HepG2 (cell line): ENCODE results near the gene CREB3. TPM values are rescaled to one million over a fixed set of nuclear protein-coding genes. Genes with fewer than 3 reads are reported as not detected.

Experiments used
- ATAC-seq: fragments of 200-7000 bp; cut with Tn5 transposase; 3 replicates; pipeline ENCODE4 v1.9.1; 2020; ENCODE audit warnings: mild to moderate bottlenecking, moderate library complexity
- BruUV-seq: library from RNA; stranded (reverse); fragments of 400-500 nt; replicated peaks from 2 replicates; lab custom pipeline; 2021; lab: Mats Ljungman, UMichigan
- CTCF ChIA-PET: fragments of 300-600 bp; formaldehyde crosslinking; extraction: SDS; loops from one replicate; lab custom pipeline; 2021; ENCODE audit warnings: low total read pairs, inconsistent platforms, low intra/inter-chr PET ratio; lab: Yijun Ruan, JAX
- POLR2A ChIA-PET: fragments of 350-600 bp; sonication (Branson Sonifier 250); formaldehyde crosslinking; loops from one replicate; lab custom pipeline; 2020; ENCODE audit warnings: antibody characterized with exemption, inconsistent platforms; lab: Yijun Ruan, JAX
- DNase-seq: peaks from one replicate; pipeline ENCODE4 v3.0.0-alpha.2; 2015; ENCODE audit warnings: low spot score
- FAIRE-seq: peaks from 3 replicates; lab custom pipeline; 2011; peaks lifted over from hg19 to GRCh38; lab: Jason Lieb, UNC
- H2AFZ ChIP-seq: one replicate; pipeline ENCODE4 v1.6.1; 2011; ENCODE audit warnings: low read length, inconsistent platforms
- H3K27ac ChIP-seq: fragments of 300-600 bp; 3 replicates; pipeline ENCODE4 v1.8.0; 2011; ENCODE audit warnings: mixed run types, mild to moderate bottlenecking, mixed read lengths, low read length, inconsistent platforms; ENCODE audit not compliant: insufficient read depth; ENCODE audit errors: extremely low read length
- H3K27me3 ChIP-seq, 2 experiments: fragments of 200-600 bp in 1 of 2; 2 replicates in 1 of 2; 3 replicates in 1 of 2; pipeline versions ENCODE4 v1.6.0 to v1.8.0; 2011; ENCODE audit warnings: low read length in 2 of 2, mild to moderate bottlenecking in 2 of 2, moderate library complexity in 2 of 2, inconsistent platforms in 1 of 2; ENCODE audit not compliant: insufficient read depth in 2 of 2, control insufficient read depth in 1 of 2
- H3K36me3 ChIP-seq, 2 experiments: fragments of 200-600 bp in 1 of 2; replicated peaks in 1 of 2; 2 replicates in 1 of 2; 3 replicates in 1 of 2; pipeline versions ENCODE4 v1.5.1 to v1.8.0; 2011; ENCODE audit warnings: low read length in 2 of 2, inconsistent platforms in 1 of 2; ENCODE audit not compliant: insufficient read depth in 2 of 2, control insufficient read depth in 1 of 2
- H3K4me1 ChIP-seq: 2 replicates; pipeline ENCODE4 v1.5.1; 2012; ENCODE audit warnings: low read length, inconsistent platforms; ENCODE audit not compliant: insufficient read depth
- H3K4me2 ChIP-seq: 2 replicates; pipeline ENCODE4 v1.6.0; 2011; ENCODE audit warnings: low read depth, low read length, inconsistent platforms
- H3K4me3 ChIP-seq, 3 experiments: fragments of 200-600 bp in 1 of 3; sonication (generic), shearing (Covaris generic) in 1 of 3; replicated peaks in 1 of 3; 2 replicates each; pipeline ENCODE4 v1.5.1; 2011 to 2016; ENCODE audit warnings: low read length in 3 of 3, inconsistent platforms in 2 of 3, low read depth in 2 of 3, mild to moderate bottlenecking in 2 of 3, control low read depth in 1 of 3, mixed read lengths in 1 of 3; ENCODE audit not compliant: insufficient read depth in 1 of 3
- H3K79me2 ChIP-seq: one replicate; pipeline ENCODE4 v1.6.1; 2011; ENCODE audit warnings: low read length, inconsistent platforms; ENCODE audit not compliant: insufficient read depth
- H3K9ac ChIP-seq: 2 replicates; pipeline ENCODE4 v1.6.0; 2011; ENCODE audit warnings: mild to moderate bottlenecking, low read depth, low read length, inconsistent platforms; ENCODE audit not compliant: insufficient read depth
- H3K9me3 ChIP-seq: 2 replicates; pipeline ENCODE4 v1.5.1; 2012; ENCODE audit warnings: mild to moderate bottlenecking, low read length
- H4K20me1 ChIP-seq: 2 replicates; pipeline ENCODE4 v1.6.0; 2011; ENCODE audit warnings: inconsistent platforms, mild to moderate bottlenecking, low read length, moderate library complexity; ENCODE audit not compliant: insufficient read depth
- CBFB ChIP-seq: sonication (generic); formaldehyde crosslinking; IDR thresholded peaks from 2 replicates; pipeline ENCODE4 v1.4.0; 2020; ENCODE audit warnings: missing genetic modification reagents
- DNMT3B ChIP-seq: conservative IDR thresholded peaks from 2 replicates; pipeline ENCODE4 v1.6.1; 2016; ENCODE audit warnings: missing biosample characterization, control low read depth
- KLF12 ChIP-seq: sonication (generic); formaldehyde crosslinking; IDR thresholded peaks from 2 replicates; pipeline ENCODE4 v1.4.0; 2020; ENCODE audit warnings: missing genetic modification reagents, borderline replicate concordance
- NFIB ChIP-seq: sonication (generic); formaldehyde crosslinking; IDR thresholded peaks from 2 replicates; pipeline ENCODE4 v1.9.0; 2021; ENCODE audit warnings: missing genetic modification reagents, mild to moderate bottlenecking, borderline replicate concordance
- PAX8 ChIP-seq: sonication (generic); formaldehyde crosslinking; IDR thresholded peaks from 2 replicates; pipeline ENCODE4 v1.8.0; 2022; ENCODE audit warnings: mild to moderate bottlenecking, missing genetic modification reagents, borderline replicate concordance
- ZZZ3 ChIP-seq: sonication (generic); formaldehyde crosslinking; IDR thresholded peaks from 2 replicates; pipeline ENCODE4 v1.4.0; 2020; ENCODE audit warnings: missing genetic modification reagents, mild to moderate bottlenecking, borderline replicate concordance
- WGBS: methylation state at CpG from one replicate; pipeline ENCODE4 v1.1.6; 2017; ENCODE audit warnings: low lambda C conversion rate; 5-methylcytosine and 5-hydroxymethylcytosine counted together
- in situ Hi-C: cut with HindIII; loops from 2 replicates; pipeline ENCODE4 v1.10.0; 2017; ENCODE audit warnings: low pct_unique_long_range_greater_than_20kb; ENCODE audit not compliant: extremely low pct_ligation_motif_present
- intact Hi-C: fragments of 100-400 bp; cut with micrococcal nuclease; formaldehyde crosslinking; loops from one replicate; pipeline ENCODE4 v1.10.0; 2022; ENCODE audit not compliant: unreplicated experiment
- polyA plus RNA-seq, 8 experiments: library from polyadenylated mRNA; depleted of rRNA in 3 of 8; stranded (reverse) in 7 of 8; unstranded in 1 of 8; fragments of >200 nt; fragmentation: Illumina TruSeq in 4 of 8; extraction: Trizol in 4 of 8; gene quantifications; 2 replicates each; pipeline versions ENCODE4 v1.2.1 to v1.2.3, GENCODE V29; 2011 to 2016; ENCODE audit warnings: low read depth in 4 of 8, missing spikeins in 1 of 8, mixed read lengths in 1 of 8; ENCODE audit not compliant: insufficient read depth in 1 of 8
- total RNA-seq, 5 experiments: library from RNA; depleted of rRNA; stranded (reverse); fragments of >200 nt; fragmentation: Illumina TruSeq; extraction: Trizol; gene quantifications; 2 replicates each; pipeline ENCODE4 v1.2.3, GENCODE V29; 2016; ENCODE audit warnings: low read depth in 1 of 5
- TF ChIP-seq, protein P1 (sequence below): sonication (generic); formaldehyde crosslinking; IDR thresholded peaks from 2 replicates; pipeline ENCODE4 v1.4.0; 2020; ENCODE audit warnings: missing genetic modification reagents
- TF ChIP-seq, protein P2 (sequence below), 2 experiments: sonication (generic) in 1 of 2; formaldehyde crosslinking in 1 of 2; IDR thresholded peaks; 2 replicates each; pipeline versions ENCODE4 v1.5.1 to v1.6.1; 2011 to 2020; ENCODE audit warnings: borderline replicate concordance in 1 of 2, low read depth in 1 of 2, low read length in 1 of 2, mild to moderate bottlenecking in 1 of 2, missing genetic modification reagents in 1 of 2, moderate library complexity in 1 of 2
- TF ChIP-seq, protein P3 (sequence below): sonication (generic); formaldehyde crosslinking; IDR thresholded peaks from 2 replicates; pipeline ENCODE4 v1.5.0; 2020; ENCODE audit warnings: missing genetic modification reagents, mild to moderate bottlenecking, borderline replicate concordance

CREB3 gene
- total and polyA plus RNA-seq, 2 of the 13 experiments (the other 11 are each of a cell fraction or from before 2014, with no cell fraction given) = 11.1 to 34.2 TPM

DNA sequence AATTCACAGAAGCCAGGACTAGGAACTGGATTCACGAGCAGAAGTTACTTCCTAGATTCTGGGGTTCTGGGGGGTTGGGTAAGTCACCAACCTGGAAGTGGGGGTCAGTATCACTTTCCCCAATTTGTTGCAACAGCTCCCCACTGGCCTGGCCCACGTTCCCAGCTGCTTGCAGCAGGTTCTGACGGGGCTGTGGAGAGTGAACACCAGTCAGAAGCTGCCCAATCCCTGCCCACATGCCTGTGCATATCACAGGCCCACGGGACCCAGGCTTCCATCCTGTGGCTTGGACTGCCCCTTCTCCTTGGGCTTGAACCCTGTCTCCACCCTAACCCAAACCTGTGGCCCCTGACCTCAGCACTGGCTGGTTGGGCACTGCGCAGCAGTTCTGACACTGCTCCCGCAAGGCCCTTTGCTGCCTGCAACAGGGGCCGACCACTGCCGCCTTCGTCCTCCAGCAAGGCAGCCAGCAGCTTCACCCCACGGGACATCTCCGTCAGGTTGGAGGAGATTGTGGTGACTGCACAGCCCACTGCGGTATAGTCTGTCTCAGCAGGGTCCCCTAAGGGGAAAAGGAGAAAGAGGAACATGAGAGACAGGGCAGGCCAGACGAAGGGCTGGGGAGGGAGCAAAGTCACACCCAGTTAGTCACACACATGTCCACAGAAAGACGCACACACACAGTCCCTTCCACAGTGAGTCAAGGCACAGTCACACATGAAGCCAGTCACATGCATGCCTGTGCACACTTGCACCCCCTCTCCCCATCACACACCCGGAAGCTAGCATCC lies 13.6 kb upstream of the CREB3 start:
- in situ Hi-C loops = no loop called here
- H3K4me1 ChIP-seq = no peaks in the 10 kb centered on the region
- TF ChIP-seq, protein P1, sequence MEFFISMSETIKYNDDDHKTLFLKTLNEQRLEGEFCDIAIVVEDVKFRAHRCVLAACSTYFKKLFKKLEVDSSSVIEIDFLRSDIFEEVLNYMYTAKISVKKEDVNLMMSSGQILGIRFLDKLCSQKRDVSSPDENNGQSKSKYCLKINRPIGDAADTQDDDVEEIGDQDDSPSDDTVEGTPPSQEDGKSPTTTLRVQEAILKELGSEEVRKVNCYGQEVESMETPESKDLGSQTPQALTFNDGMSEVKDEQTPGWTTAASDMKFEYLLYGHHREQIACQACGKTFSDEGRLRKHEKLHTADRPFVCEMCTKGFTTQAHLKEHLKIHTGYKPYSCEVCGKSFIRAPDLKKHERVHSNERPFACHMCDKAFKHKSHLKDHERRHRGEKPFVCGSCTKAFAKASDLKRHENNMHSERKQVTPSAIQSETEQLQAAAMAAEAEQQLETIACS (CRISPR knock-in tag) = no peak
- TF ChIP-seq CBFB (no peak), ZZZ3 (CRISPR knock-in tag) (no peak), PAX8 (no peak), NFIB (CRISPR knock-in tag) (no peak), KLF12 (no peak)
- H3K27me3 ChIP-seq = no peaks in the 10 kb centered on the region
- ATAC-seq (no peak), DNase-seq (no peak), FAIRE-seq (no peak)
- no peak overlapping the region for H3K4me3 ChIP-seq
- no peak overlapping the region for H3K4me2 ChIP-seq
- H4K20me1 ChIP-seq = no peaks in the 10 kb centered on the region
- H3K79me2 ChIP-seq = no peaks in the 10 kb centered on the region
- no peak overlapping the region for H3K9ac ChIP-seq
- WGBS = 95% methylated on average over 11 of the region's 15 CpGs
- ChIA-PET POLR2A (interaction anchor here (0.9 kb wide), 1 partner anchor 50 kb away, joined by 3 read pairs; no protein-coding TSS in a partner anchor), CTCF (no interaction called here)
- no peak overlapping the region for H3K27ac ChIP-seq
- H3K9me3 ChIP-seq = no peaks in the 10 kb centered on the region
- no TSS peak for BruUV-seq
- intact Hi-C loops = no loop called here
- no peak overlapping the region for H2AFZ ChIP-seq
- H3K36me3 ChIP-seq = peaks cover 68 to 95% of the 10 kb centered on the region in 2 experiments

DNA sequence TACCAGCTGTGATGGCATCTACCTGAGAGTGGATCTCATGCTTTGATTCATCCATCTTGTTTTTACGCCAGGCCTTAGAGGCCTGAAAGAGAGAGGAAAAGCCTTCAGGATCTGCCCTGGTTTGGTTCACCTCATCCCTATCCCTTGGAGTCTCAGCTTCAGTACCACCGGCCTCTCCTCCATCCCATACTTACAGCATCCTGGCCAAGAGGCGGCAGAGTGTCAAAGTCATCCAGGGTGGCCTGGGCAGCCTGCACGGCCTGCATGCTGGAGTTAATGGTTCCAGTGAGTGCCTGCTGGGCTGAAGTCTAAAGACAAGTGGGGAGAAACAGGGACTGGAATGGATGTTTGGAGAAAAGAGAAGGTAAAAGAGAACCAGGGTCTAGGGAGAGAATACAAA lies 12.9 kb upstream of the CREB3 start:
- intact Hi-C loops (no loop called here), in situ Hi-C loops (no loop called here)
- Histone ChIP-seq H3K27ac (no peak overlapping the region), H3K4me1 (no peaks in the 10 kb centered on the region), H4K20me1 (no peaks in the 10 kb centered on the region), H3K4me3 (no peak overlapping the region), H3K9ac (no peak overlapping the region), H3K4me2 (no peak overlapping the region), H3K79me2 (no peaks in the 10 kb centered on the region), H2AFZ (no peak overlapping the region), H3K9me3 (no peaks in the 10 kb centered on the region), H3K36me3 (peaks cover 66 to 95% of the 10 kb centered on the region in 2 experiments), H3K27me3 (no peaks in the 10 kb centered on the region)
- WGBS = 98% methylated on average over 4 of the region's 4 CpGs
- BruUV-seq = TSS peak; percentile 20
- DNase-seq (no peak), FAIRE-seq (no peak), ATAC-seq (no peak)
- CTCF ChIA-PET = no interaction called here
- POLR2A ChIA-PET = no interaction called here
- TF ChIP-seq, protein P2, sequence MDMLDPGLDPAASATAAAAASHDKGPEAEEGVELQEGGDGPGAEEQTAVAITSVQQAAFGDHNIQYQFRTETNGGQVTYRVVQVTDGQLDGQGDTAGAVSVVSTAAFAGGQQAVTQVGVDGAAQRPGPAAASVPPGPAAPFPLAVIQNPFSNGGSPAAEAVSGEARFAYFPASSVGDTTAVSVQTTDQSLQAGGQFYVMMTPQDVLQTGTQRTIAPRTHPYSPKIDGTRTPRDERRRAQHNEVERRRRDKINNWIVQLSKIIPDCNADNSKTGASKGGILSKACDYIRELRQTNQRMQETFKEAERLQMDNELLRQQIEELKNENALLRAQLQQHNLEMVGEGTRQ (IDR thresholded peaks at IDR 0.05; ENCODE audit: low read depth, low read length) = no peak
- TF ChIP-seq, protein P2 (CRISPR knock-in tag; IDR thresholded peaks at IDR 0.05; ENCODE audit: borderline replicate concordance) = no peak
- TF ChIP-seq, protein P3, sequence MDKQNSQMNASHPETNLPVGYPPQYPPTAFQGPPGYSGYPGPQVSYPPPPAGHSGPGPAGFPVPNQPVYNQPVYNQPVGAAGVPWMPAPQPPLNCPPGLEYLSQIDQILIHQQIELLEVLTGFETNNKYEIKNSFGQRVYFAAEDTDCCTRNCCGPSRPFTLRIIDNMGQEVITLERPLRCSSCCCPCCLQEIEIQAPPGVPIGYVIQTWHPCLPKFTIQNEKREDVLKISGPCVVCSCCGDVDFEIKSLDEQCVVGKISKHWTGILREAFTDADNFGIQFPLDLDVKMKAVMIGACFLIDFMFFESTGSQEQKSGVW (CRISPR knock-in tag) = no peak
- no peak for TF ChIP-seq DNMT3B (CRISPR knock-in tag)
